Measurements from ENCODE around the gene MEF2C. TPM values are rescaled to one million over a fixed set of nuclear protein-coding genes. Genes with fewer than 3 reads are reported as not detected.

Gene MEF2C
- total RNA-seq, 2 donors from 2014 or later = 7.3 to 26.9 TPM

DNA sequence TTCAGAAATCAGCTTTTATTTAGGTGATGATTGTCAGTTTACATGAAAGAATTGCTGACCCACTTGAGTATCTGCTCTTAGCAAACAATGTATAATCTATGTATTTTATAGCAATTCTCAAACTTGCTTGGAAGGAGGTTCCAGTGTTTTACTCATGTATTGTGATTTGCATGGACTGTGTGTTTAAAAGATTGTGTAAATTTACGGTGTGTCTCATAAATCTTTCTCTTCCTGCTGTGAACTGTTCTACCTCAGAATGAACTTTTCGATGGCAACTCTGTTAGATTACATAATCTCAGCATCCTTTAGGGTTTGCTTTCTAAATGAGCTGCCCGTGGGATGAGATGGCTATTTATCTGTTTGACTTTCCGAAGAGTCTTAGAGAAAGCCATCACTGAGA lies 122.5 kb downstream of the MEF2C start:
- no peak overlapping the region for H3K4me3 ChIP-seq
- H3K4me1 ChIP-seq = no peaks in the 10 kb centered on the region
- H3K9me3 ChIP-seq = no peaks in the 10 kb centered on the region
- H3K27ac ChIP-seq = no peak overlapping the region
- DNase-seq = no peak
- TF ChIP-seq, protein P1, sequence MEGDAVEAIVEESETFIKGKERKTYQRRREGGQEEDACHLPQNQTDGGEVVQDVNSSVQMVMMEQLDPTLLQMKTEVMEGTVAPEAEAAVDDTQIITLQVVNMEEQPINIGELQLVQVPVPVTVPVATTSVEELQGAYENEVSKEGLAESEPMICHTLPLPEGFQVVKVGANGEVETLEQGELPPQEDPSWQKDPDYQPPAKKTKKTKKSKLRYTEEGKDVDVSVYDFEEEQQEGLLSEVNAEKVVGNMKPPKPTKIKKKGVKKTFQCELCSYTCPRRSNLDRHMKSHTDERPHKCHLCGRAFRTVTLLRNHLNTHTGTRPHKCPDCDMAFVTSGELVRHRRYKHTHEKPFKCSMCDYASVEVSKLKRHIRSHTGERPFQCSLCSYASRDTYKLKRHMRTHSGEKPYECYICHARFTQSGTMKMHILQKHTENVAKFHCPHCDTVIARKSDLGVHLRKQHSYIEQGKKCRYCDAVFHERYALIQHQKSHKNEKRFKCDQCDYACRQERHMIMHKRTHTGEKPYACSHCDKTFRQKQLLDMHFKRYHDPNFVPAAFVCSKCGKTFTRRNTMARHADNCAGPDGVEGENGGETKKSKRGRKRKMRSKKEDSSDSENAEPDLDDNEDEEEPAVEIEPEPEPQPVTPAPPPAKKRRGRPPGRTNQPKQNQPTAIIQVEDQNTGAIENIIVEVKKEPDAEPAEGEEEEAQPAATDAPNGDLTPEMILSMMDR (IDR thresholded peaks at IDR 0.05) = no peak
- no peaks in the 10 kb centered on the region for H3K36me3 ChIP-seq
- intact Hi-C loops (cut with DNase I) = no loop called here
- no peaks in the 10 kb centered on the region for H3K27me3 ChIP-seq
- no peak overlapping the region for H3K9ac ChIP-seq (ENCODE audit: low read depth in 2 of 2, low read length in 2 of 2)

DNA sequence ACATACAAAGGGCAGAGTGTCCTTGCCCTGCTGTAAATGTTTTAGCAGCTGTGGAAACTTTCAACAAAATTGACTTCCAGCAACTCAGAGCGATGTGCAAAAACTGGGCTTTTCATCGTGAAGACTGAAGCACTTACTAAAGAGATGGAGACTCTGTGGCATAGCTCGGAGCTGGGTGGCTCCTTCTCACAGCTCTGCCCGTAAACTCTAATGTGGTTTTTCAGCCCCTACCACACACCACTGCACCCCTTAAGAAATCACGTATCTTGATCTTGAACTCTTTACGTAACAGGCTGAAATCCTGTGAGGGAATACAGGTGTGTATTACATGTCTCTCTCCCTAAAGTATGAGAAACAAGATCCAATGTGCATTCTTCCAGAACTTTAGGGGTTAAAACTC lies 124.4 kb downstream of the MEF2C start:
- Histone ChIP-seq H3K4me3 (no peak overlapping the region), H3K9me3 (no peaks in the 10 kb centered on the region), H3K27ac (no peak overlapping the region), H3K36me3 (no peaks in the 10 kb centered on the region), H3K27me3 (no peaks in the 10 kb centered on the region), H3K4me1 (no peaks in the 10 kb centered on the region), H3K9ac (ENCODE audit: low read depth in 2 of 2, low read length in 2 of 2) (no peak overlapping the region)
- TF ChIP-seq, protein P1 (IDR thresholded peaks at IDR 0.05) = no peak
- DNase-seq = no peak
- intact Hi-C loops (cut with DNase I) = no loop called here

DNA sequence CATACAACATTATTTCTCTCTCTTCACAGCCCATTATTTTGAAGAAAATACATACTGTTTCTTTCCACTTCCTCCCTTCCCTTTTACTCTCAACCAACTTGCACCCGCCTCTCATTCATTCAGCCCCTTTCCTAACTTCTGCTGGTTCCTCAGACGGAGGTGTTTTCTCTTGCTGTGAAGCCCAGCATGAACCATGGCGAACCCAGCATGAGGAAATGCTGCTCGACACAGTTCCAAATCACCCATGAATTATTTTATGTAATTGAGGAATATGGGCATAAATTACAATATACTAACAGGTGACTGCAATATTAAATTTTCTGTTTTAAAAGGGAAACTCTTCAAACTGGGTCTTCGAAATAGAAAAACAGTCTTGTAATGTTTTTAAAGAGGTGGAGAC lies 124.8 kb downstream of the MEF2C start:
- no peaks in the 10 kb centered on the region for H3K27me3 ChIP-seq
- TF ChIP-seq, protein P1 (IDR thresholded peaks at IDR 0.05) = no peak
- intact Hi-C loops (cut with DNase I) = no loop called here
- no peak for DNase-seq
- no peaks in the 10 kb centered on the region for H3K36me3 ChIP-seq
- no peaks in the 10 kb centered on the region for H3K9me3 ChIP-seq
- H3K9ac ChIP-seq (ENCODE audit: low read depth in 2 of 2, low read length in 2 of 2) = no peak overlapping the region
- H3K27ac ChIP-seq = no peak overlapping the region
- H3K4me3 ChIP-seq = no peak overlapping the region
- no peaks in the 10 kb centered on the region for H3K4me1 ChIP-seq

DNA sequence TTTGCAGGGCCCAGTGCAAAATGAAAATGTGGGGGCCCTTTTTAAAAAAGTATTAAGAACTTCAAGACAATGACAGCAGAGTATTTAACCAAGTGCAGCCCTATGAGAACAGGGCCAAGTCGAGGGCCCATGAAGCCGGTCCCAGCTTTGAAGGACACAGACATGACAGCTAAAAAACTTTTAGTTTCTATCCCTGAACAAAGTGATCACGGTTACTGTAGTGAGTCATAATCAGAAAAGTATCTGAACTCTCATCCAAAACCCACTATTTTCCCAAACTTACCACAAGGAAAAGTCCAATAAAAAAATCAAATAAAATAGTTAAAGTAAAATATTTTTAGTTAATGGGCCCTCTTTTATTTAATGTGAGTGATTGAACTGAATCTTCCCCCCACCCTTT lies 126.0 kb downstream of the MEF2C start:
- H3K4me1 ChIP-seq = no peaks in the 10 kb centered on the region
- no peaks in the 10 kb centered on the region for H3K36me3 ChIP-seq
- DNase-seq = no peak
- no peak overlapping the region for H3K27ac ChIP-seq
- H3K4me3 ChIP-seq = no peak overlapping the region
- intact Hi-C loops (cut with DNase I) = no loop called here
- TF ChIP-seq, protein P1 (IDR thresholded peaks at IDR 0.05) = no peak
- H3K9ac ChIP-seq (ENCODE audit: low read depth in 2 of 2, low read length in 2 of 2) = no peak overlapping the region
- H3K9me3 ChIP-seq = no peaks in the 10 kb centered on the region
- no peaks in the 10 kb centered on the region for H3K27me3 ChIP-seq

DNA sequence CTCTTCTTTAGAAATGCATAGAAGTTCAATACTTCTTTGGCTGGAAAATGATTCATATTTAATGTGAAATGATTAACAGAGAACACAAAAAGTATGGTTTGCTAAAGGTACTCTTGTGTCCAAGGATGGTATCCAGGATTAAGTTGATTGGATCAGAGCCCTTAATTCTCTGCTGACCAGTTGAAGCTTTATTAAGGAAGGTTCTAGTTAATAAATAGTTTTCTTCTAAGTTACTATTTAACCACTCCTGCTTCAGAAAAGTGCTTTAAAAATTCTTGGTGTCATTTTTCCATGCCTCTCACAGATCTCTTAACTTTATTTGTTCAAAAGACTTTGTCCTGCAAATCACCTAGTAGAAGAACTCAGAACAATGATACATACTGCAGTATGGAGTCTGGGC lies 134.3 kb downstream of the MEF2C start:
- Histone ChIP-seq H3K36me3 (no peaks in the 10 kb centered on the region), H3K9ac (ENCODE audit: low read depth in 2 of 2, low read length in 2 of 2) (no peak overlapping the region), H3K9me3 (no peaks in the 10 kb centered on the region), H3K4me3 (no peak overlapping the region), H3K4me1 (no peaks in the 10 kb centered on the region), H3K27ac (no peak overlapping the region), H3K27me3 (no peaks in the 10 kb centered on the region)
- DNase-seq = no peak
- intact Hi-C loops (cut with DNase I) = no loop called here
- TF ChIP-seq, protein P1 (IDR thresholded peaks at IDR 0.05) = no peak

DNA sequence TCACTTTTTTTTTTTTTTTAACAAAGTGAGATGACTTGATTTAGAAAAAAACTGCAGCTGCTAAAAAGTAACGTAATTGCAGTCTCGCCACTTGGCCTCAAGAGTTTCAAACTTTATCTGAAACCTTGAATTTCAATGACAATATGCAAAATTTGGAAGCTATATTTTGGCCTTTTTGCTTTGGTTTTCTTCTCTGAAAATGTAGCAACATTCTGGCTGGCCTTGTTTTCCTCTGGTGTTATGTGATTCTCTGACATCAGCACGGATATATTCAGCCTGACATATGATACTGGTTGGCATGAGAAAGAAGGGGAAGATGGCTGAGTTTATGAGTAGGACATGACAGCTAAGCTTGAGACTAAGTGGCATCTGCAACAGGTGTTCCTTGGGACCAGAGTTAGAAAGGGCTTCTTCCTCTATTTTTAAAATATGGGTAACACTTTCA lies 136.5 kb downstream of the MEF2C start:
- intact Hi-C loops (cut with DNase I) = no loop called here
- Histone ChIP-seq H3K9me3 (no peaks in the 10 kb centered on the region), H3K4me3 (no peak overlapping the region), H3K36me3 (no peaks in the 10 kb centered on the region), H3K9ac (ENCODE audit: low read depth in 2 of 2, low read length in 2 of 2) (no peak overlapping the region), H3K27ac (no peak overlapping the region), H3K4me1 (no peaks in the 10 kb centered on the region), H3K27me3 (no peaks in the 10 kb centered on the region)
- TF ChIP-seq, protein P1 (IDR thresholded peaks at IDR 0.05) = no peak
- DNase-seq = no peak
